OCI-M2 (cell line): ENCODE results near the gene KRT82.
"Not testable (repeated sequence)": the region's sequence is repeated elsewhere in the genome, so short reads cannot be mapped to it uniquely, and the experiment has no call there.

Experiments used
- DNase-seq: peaks from one replicate; lab custom pipeline; 2025; ENCODE audit not compliant: unreplicated experiment; lab: John Stamatoyannopoulos, UW

The KRT82 gene

DNA sequence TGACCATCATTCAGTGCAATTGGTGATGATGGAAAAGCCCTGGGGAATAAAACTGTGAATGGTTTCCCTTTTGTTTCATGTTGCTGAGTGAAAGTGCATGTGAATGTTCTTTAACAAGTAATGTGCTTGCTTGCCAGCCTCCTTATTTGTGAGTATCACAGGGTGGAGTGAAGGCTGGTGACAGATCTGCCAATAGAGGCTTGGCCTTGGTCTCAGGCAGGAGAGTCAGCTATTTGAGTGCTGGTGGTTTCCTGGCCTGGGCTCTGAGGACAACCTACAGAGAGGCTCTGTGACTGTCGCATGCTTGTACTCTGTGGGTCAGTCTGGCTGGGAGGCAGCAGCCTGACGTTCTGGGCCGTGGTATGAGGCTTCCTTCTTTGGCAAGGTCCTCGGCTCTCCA is 59.5 kb downstream of the KRT82 start:
- DNase-seq: no peak

DNA sequence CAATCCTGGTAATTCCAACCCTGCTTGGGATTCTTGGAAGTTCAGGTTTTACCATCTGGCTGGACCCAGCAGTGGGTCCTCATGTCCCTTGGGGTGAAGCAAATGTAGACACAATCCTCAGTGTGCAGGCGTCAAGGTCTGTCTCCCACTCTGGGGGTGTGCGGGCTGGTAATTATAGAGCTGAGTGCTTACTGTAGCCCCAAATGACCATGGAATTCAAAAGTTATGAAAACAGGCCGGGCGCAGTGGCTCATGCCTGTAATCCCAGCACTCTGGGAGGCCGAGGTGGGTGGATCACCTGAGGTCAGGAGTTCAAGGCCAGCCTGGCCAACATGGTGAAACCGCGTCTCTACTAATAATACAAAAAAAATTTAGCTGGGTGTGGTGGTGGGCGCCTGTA is 61.1 kb downstream of the KRT82 start:
- not testable (repeated sequence) for DNase-seq

DNA sequence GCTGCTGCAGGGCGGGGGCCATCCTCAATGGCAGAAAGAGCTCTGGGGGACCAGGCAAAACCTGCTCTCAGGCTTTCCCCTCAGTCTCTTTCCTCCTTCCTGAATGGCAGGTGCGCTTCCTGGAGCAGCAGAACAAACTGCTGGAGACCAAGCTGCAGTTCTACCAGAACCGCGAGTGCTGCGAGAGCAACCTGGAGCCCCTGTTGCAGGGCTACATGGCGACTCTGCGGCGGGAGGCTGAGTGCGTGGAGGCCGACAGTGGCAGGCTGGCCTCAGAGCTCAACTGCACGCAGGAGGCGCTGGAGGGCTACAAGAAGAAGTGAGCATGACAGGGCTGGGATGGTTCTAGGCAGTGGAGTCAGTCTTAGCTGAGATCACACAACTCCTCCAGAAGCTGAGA is 62.0 kb downstream of the KRT82 start:
- DNase-seq: no peak
